Measurements from ENCODE around the gene NELFE. TPM values are rescaled to one million over a fixed set of nuclear protein-coding genes. Genes with fewer than 3 reads are reported as not detected.
A peak's percentile ranks its signal among the peaks of the same experiment; 100 is the strongest.

Gene NELFE
- total RNA-seq, 1 donor from 2014 or later: 43.9 TPM

DNA sequence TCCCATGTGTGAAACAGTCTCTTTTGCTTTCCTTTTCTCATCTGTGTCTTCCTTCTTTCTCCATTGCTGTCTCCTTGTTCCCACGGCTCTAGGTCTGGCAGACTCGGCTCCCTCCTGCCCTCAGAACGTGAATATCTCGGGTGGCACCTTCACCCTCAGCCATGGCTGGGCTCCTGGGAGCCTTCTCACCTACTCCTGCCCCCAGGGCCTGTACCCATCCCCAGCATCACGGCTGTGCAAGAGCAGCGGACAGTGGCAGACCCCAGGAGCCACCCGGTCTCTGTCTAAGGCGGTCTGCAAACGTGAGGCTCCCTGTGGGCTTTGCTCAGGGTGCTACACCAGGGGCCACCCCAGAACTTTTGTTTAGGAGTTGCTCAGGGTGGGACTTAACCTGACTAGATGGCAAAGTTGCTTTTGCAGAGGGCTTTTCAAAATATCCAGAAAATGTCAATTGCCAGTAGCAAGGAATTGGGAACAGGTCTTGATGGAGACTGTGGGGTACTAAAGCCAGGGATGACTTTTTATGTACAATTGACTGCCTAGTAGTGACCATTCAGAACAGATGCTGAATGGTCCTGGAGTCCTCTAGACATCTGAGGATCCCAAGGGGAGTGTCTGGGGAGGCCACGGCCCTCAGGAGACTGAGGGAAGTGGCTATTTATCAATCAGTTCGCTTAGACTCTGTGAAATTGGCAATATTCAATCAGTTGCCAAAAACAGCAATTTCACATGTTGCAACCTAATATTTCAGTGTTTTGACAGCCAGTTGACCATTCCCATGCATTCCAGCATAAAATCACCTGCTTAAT lies 30.7 kb downstream of the NELFE start:
- Histone ChIP-seq H3K4me1 (peaks cover 7% of the 10 kb centered on the region), H3K9me3 (no peaks in the 10 kb centered on the region), H3K4me3 (peak overlapping the region; percentile 52), H3K27me3 (no peaks in the 10 kb centered on the region), H3K27ac (peak overlapping the region; percentile 81), H3K36me3 (no peaks in the 10 kb centered on the region)
- no peak for DNase-seq
- TF ChIP-seq, protein P1, sequence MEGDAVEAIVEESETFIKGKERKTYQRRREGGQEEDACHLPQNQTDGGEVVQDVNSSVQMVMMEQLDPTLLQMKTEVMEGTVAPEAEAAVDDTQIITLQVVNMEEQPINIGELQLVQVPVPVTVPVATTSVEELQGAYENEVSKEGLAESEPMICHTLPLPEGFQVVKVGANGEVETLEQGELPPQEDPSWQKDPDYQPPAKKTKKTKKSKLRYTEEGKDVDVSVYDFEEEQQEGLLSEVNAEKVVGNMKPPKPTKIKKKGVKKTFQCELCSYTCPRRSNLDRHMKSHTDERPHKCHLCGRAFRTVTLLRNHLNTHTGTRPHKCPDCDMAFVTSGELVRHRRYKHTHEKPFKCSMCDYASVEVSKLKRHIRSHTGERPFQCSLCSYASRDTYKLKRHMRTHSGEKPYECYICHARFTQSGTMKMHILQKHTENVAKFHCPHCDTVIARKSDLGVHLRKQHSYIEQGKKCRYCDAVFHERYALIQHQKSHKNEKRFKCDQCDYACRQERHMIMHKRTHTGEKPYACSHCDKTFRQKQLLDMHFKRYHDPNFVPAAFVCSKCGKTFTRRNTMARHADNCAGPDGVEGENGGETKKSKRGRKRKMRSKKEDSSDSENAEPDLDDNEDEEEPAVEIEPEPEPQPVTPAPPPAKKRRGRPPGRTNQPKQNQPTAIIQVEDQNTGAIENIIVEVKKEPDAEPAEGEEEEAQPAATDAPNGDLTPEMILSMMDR (IDR thresholded peaks at IDR 0.05): no peak
- ATAC-seq: peak; percentile 21
- intact Hi-C loops (cut with DNase I): no loop called here

DNA sequence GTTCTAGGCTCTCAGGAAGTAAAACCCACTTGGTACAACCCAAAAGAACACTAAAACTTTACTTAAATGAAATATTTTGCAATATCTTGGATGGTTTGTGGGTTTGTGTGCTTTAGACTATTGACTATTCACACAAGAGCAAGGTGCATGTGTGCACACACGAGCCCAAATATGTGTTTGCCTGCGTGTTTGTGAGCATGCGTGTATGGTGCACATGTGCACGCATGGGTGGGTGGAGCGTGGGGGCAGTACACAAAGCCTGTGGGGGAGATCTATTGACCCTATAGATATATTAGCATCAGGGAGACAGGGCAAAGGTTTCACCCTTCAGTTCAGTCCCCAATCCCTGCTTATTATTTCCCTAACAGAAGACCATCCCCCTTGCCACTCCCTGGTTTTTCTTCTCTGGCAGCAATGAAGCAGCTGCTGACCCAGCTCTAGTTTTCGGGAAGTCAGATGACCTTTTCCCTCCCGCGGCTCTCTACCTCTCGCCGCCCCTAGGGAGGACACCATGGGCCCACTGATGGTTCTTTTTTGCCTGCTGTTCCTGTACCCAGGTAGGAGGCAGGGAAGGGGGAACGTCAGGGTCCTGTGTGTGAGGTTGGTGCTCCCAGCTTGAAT lies 31.4 kb downstream of the NELFE start, which contains the start of gene C2:
Gene C2, plus strand, starts transcription at position 476 of the 621 bp plus-strand sequence. Its CDS starts 36 bp downstream, at position 512.
- peak; percentile 76 for DNase-seq
- TF ChIP-seq, protein P1 (IDR thresholded peaks at IDR 0.05): no peak
- peak; percentile 77 for ATAC-seq
- H3K4me3 ChIP-seq: peak within 1 kb of the TSS; percentile 52
- H3K27me3 ChIP-seq: no peaks in the 10 kb centered on the region
- no peaks in the 10 kb centered on the region for H3K9me3 ChIP-seq
- peak within 1 kb of the TSS; percentile 81 for H3K27ac ChIP-seq
- intact Hi-C loops (cut with DNase I): no loop called here
- no peaks in the 10 kb centered on the region for H3K36me3 ChIP-seq
- peaks cover 7% of the 10 kb centered on the region for H3K4me1 ChIP-seq

DNA sequence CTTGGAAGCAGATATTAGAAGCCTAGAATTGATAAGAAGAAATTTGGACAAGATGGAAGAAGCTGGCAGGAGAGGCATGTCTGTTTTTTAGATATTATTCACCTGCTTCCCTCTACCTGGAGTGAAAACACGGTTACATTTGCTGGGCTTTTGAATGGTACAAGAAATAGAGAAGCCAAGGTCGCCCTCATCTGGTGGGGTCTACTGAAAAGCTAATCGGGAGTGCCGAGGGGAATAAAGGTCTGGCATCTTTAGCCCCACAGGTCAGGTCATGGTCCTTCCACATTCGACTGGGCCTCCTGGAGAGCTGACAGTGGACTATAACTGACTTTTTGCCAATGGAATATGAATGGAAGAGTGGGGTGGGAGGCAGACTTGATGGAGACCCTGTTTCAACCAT lies 35.8 kb downstream of the NELFE start:
- Histone ChIP-seq H3K27me3 (no peaks in the 10 kb centered on the region), H3K9me3 (no peaks in the 10 kb centered on the region), H3K4me3 (no peak overlapping the region), H3K27ac (no peak overlapping the region), H3K36me3 (no peaks in the 10 kb centered on the region), H3K4me1 (peaks cover 12% of the 10 kb centered on the region)
- no peak for DNase-seq
- peak; percentile 7 for ATAC-seq
- intact Hi-C loops (cut with DNase I): no loop called here
- TF ChIP-seq, protein P1 (IDR thresholded peaks at IDR 0.05): no peak

DNA sequence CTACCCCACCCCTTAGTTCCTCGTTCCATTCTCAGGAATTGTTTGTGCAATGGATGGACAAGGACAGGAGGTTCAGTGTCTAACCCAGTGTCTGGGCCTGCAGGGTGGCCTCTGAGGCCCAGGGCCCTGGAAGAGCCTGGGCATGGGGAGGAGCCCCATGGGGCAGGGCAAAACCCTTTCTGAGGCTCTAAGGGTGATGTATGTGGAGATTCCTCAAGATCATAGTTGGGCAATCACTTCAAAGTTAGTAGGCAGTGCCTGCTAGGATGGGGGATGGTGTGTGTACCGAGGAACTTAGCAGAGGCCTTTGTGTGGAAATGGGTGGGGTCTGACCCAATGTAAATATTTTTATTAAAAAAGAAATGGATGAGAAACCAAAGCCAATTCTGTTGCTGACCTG lies 38.0 kb downstream of the NELFE start:
- DNase-seq (no peak), ATAC-seq (peak; percentile 88)
- intact Hi-C loops (cut with DNase I): no loop called here
- Histone ChIP-seq H3K27me3 (no peaks in the 10 kb centered on the region), H3K4me1 (peaks cover 12% of the 10 kb centered on the region), H3K27ac (peak overlapping the region; percentile 6), H3K36me3 (no peaks in the 10 kb centered on the region), H3K4me3 (no peak overlapping the region), H3K9me3 (no peaks in the 10 kb centered on the region)
- TF ChIP-seq, protein P1 (IDR thresholded peaks at IDR 0.05): no peak

DNA sequence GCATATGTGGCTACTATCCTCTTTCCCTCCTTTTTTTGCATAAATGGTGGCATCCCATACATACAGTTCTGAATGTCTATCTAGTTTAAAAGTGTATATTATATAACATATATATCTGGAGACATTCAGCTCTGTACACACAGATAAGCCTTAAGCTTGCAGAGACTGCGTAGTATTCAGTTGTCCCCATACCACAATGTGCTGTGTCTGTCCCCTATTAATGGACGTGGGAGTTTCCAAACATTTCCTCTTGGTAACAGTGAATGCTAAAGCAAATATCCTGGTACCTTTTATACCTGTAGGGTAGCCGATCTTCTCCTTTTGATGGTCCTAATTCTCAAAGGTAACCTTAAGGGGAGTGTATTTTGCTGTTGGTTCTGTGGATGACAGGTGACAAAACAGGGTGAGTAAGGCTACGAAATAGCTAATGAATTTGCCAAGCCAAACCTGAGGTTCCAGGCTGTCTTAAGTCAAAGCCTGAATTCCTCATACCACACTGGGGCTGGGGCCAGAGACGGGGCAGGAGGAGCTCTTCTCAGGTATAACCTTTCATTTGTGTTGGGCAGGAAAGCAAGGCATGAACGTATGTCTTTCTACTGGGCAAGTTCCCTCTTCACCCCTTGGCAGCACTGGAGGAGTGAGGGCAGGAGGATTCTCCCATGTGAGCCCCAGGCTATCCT lies 39.0 kb downstream of the NELFE start:
- Histone ChIP-seq H3K27ac (peak overlapping the region; percentile 6), H3K9me3 (no peaks in the 10 kb centered on the region), H3K4me3 (no peak overlapping the region), H3K4me1 (peaks cover 12% of the 10 kb centered on the region), H3K36me3 (no peaks in the 10 kb centered on the region), H3K27me3 (no peaks in the 10 kb centered on the region)
- no peak for DNase-seq
- no peak for ATAC-seq
- TF ChIP-seq, protein P1 (IDR thresholded peaks at IDR 0.05): no peak
- intact Hi-C loops (cut with DNase I): no loop called here
